HUDEP-2 (cell line): Measurements from ENCODE around the gene LRRC17.
"Not testable (repeated sequence)": the region's sequence is repeated elsewhere in the genome, so short reads cannot be mapped to it uniquely, and the experiment has no call there.

Source experiments
- DNase-seq, 76 experiments: peaks; one replicate each; lab custom pipeline; 2025; ENCODE audit not compliant: unreplicated experiment in 76 of 76; lab: John Stamatoyannopoulos, UW

Gene LRRC17

DNA sequence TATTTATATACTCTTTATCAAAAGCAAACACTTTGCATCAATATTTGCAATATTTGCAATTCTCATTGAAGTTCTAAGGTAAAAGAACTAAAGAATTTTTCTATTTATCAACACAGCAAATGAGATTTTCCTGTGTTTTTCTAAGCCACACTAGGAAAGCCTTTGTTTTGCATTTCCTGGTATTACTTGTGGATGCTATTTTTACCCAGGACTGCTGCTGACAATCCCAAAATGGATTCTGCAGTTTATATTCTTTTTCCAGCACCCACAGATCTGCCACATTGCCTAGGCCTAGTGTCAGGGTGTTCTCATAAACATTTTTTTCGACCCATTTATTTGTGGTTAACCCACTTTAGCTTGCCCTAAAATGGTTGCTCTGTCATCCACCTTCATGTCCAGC lies 25.9 kb downstream of the LRRC17 start:
- no peak for DNase-seq

DNA sequence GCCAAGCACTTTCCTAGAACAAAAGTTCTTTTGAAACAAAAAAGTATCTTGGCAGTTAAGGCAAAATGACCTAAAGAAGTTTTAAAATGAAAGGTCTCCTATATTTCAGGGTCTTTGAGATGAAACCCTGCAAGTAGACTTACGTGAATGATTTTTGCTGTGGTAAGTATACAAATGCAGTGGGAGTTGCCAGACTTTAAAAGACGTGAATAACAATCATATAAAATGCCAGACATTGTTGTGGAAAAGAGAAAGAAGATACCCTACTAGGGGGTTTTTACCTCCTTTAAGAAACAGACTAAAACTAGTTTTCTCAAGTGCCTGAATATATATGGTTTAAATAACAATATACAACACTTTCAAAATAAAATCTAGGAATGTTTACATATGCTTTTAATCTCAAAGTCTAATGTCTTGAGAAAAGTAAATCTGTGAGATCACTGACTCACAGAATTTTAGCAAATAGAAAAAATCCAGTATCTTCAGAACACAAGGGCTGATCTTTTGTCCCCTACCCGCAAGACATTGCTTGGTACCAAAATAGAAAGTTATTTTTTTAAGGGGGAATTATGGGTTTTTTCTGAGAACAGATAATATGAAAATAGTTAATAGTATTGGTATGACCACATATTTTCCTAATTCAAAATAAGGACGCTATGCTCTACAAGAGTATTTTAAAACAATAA lies 29.5 kb downstream of the LRRC17 start:
- DNase-seq = no peak

DNA sequence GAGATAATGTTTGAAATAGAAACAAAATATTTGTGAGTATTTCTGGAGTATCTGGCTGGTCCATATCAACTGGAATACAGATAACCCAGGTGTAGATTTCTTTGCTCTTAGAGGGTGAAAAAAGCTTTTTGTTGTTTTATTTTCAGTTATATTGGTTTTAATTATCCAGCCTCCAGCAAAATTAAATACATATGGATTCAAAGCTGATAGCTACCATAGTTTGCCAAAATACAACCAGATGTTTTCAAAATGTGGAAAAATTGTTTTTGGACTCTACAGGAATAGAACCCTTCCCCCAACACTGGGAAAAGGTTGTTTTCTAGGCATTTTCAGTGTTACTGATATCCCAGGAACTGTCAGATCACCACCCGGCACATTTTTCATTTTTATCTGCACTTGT lies 30.1 kb downstream of the LRRC17 start:
- no peak for DNase-seq

DNA sequence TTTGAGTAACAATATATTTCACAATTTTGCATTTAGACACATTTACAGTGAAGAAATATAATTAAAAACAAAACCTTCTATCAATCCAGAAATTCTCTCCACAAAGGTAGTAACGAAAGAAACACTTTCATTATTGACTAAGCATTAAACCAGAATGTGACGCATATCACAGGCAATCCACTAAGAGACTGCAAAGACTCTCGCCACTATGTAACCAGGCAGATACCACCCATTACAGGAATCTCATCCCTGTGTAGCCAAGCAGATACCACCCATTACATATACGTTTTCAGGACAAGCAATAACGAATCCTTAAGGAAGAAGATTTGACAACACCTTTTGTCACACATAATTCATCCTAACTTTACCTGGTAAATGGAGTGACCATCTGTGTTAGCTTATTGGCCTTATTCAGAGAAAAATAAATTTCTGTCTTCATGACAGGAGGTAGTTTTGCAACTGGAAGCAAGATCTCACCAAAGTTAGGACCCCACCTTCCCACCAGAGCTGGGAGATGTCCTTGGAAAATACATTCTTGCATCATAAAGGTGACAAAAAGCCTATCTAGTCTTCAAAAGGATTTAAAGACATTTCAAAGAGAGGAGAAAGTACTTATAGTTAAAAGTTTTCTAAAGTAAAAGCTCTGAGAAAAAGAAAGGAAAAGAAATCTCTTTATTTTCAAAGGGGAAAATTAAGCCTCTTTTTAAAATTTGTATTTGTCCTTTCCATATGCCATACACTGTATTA lies 30.8 kb downstream of the LRRC17 start:
- no peak for DNase-seq

DNA sequence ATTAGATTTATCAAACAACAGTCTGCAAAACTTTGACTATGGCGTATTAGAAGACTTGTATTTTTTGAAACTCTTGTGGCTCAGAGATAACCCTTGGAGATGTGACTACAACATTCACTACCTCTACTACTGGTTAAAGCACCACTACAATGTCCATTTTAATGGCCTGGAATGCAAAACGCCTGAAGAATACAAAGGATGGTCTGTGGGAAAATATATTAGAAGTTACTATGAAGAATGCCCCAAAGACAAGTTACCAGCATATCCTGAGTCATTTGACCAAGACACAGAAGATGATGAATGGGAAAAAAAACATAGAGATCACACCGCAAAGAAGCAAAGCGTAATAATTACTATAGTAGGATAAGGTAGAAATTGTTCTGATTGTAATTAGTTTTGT lies 31.4 kb downstream of the LRRC17 start:
- DNase-seq = no peak

DNA sequence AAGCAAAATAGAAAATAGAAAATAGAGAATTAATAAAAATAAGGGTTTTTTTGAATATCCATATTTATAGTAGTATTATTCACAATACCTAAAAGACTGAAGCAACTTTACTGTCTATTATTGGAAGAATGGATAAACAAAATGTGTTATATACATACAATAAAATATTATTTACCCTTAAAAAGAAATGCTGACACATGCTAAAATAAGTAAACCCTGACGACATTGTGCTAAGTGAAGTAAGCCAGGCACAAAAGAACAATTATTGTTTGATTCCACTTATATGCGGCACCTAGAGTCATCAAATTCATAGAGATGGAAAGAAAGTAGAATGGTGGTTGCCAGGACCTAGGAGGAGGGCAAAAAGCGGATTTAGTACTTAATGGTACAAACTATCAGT lies 39.0 kb downstream of the LRRC17 start:
- no peak for DNase-seq

DNA sequence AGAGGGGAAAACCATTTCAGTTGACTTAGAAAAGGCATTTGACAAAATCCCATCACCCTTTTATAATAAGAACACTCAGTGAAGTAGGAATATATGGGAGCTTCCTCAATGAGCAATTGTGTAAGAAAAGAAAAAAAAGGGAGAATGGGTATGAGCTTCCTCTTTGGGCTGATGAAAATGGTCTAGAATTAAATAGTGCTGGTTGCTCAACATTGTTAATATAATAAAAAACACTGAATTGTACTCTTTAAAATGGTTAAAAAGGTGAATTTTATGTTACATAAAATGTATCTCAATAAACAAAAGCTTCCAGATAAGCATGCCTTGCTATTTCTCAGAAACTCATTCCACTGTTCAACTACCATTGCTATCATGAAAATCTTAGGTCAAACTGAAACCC lies 40.6 kb downstream of the LRRC17 start:
- no peak for DNase-seq

DNA sequence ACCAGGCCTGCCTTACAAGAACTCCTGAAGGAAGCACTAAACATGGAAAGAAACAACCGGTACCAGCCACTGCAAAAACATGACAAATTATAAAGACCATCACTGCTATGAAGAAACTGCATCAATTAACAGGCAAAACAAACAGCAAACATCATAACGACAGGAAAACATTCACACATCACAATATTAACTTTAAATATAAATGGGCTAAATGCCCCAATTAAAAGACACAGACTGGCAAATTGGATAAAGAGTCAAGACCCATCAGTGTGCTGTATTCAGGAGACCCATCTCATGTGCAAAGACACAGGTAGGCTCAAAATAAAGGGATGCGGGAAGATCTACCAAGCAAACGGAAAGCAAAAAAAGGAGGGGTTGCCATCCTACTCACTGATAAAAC lies 41.6 kb downstream of the LRRC17 start:
- not testable (repeated sequence) for DNase-seq

DNA sequence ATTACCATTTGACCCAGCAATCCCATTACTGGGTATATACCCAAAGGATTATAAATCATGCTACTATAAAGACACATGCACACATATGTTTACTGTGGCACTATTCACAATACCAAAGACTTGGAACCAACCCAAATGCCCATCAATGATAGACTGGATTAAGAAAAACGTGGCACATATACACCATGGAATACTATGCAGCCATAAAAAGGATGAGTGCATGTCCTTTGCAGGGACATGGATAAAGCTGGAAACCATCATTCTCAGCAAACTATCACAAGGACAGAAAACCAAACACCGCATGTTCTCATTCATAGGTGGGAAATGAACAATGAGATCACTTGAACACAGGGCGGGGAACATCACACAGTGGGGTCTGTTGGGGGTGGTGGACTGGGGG lies 45.2 kb downstream of the LRRC17 start:
- DNase-seq = not testable (repeated sequence)

DNA sequence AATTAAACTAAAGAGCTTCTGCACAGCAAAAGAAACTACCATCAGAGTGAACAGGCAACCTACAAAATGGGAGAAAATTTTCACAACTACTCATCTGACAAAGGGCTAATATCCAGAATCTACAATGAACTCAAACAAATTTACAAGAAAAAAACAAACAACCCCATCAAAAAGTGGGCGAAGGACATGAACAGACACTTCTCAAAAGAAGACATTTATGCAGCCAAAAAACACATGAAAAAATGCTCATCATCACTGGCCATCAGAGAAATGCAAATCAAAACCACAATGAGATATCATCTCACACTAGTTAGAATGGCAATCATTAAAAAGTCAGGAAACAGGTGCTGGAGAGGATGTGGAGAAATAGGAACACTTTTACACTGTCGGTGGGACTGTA lies 49.2 kb downstream of the LRRC17 start:
- DNase-seq = not testable (repeated sequence)

DNA sequence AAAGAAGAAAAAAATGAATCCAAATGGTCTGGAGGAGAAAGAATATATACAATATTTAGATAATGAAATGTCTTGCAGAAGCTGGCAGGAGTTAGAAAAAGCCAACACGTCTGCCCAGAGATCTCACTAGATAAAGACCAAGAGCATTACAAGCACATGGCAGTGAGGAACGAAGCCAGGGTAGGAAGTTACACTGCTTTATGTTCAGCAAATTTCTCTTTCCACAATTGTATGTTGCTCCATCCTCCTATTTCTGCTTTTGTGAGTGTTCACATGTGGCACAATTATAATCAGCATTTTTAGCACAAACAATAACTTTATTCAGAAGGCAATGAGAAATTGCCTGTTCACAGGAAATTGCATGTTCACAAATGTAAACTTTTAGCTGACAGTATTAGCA lies 53.7 kb downstream of the LRRC17 start:
- no peak for DNase-seq

DNA sequence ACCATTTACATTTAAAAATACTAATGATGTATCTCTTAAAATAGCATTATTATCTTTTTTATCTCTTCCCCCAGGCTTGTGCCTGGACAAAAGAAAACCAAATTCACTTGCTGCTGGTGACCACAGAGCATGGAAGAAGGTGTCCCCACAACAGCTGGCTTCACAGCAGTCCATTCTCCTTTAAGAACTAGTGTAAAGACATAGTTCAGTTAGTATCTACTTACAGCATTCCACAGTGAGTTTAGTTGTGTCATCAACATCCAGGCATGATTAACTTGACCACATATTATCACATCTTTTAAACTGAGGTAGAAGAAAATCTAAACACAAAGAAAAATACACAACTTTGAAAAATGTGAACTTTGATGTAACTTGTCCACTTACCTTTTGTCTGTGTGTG lies 55.0 kb downstream of the LRRC17 start:
- DNase-seq = no peak

DNA sequence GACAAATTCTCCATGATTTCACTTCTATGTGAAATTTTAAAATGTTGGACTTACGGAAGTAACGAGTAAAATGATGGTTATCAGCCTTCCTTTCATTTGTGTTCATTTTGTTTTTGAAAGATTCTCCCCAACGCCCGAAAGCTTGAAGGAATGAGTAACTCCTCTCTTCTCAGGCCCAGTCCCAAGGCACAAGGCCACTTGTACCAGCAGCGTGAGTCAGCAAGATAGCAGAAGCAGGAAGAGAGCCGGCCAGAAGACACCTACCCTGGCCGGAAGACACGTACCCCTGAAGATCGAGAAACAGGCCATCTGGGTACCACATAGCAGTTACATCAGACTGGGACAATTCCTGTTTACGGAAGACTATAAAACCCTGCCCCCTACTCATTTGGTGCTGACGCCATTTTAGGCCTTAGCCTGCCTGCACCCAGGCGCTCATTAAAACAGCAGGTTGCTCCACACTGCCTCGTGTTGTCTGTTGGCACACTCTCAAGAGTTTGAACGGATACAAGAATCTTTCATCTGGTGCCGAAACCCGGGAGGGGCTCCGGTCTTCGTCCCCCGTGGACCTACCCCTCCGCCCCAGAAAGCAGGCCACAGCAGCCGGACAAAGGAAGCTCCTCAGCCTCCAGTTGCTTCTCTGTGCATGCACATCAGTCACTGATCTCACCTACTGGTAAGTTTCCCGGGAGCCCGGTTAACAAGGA lies 60.4 kb downstream of the LRRC17 start:
- peak in 2 of 76 experiments; percentile 8 to 19 for DNase-seq

DNA sequence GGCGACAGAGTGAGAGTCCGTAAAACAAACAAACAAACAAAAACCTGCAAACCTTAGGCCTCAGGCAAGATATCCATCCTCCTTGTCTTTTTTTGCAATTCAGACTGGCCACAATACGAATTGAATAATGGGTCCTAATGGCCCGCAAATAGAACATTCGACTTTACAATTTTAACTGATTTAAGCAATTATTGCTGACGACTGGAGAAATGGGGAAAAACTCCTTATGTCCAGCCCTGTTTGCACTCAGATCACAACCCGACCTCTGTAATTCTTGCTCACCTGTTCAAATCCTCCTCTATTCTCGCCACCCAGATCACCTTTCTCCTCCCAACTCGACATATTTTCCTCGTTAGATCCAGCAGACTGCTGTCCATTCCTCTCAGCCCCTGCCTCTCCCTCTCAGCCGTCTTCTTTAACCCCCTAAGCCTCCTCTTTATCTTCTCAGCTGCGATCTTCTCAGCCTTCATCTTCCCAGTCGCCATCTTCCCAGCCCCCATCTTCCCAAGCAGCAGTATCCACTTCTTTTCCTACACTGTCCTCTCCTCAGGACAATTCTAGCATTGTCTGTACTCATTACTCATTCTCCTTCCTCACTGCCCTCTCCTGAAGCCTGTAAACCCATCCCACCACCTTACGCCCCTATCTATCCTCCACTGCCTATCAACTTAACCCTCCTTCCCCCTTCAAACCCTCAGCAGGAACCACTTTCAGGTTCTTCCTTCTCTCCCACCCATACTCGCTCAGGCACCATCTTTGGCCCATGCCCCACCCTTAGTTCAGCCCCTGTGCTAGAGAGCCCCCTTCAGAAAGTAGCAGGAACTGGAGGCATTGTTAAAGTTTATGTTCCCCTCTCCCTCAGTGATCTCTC lies 61.8 kb downstream of the LRRC17 start:
- peak in 1 of 76 experiments; percentile 3 for DNase-seq

DNA sequence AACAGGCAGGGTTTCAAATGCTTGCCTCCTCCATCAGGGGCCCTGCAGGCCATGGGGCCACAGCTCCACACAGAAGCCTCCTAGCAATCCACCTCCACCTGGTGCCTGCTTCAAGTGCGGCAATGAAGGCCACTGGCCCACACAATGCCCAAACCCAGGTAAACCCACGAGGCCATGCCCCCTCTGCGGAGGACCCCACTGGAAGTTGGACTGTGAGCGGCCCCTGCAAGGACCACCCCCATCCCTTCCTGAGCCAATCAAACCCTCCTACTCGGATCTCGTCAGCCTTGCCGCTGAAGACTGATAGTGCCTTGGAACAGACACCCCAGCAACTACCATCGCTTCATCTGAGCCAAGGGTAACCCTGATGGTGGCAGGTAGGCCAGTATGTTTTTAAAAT lies 63.1 kb downstream of the LRRC17 start:
- no peak for DNase-seq

DNA sequence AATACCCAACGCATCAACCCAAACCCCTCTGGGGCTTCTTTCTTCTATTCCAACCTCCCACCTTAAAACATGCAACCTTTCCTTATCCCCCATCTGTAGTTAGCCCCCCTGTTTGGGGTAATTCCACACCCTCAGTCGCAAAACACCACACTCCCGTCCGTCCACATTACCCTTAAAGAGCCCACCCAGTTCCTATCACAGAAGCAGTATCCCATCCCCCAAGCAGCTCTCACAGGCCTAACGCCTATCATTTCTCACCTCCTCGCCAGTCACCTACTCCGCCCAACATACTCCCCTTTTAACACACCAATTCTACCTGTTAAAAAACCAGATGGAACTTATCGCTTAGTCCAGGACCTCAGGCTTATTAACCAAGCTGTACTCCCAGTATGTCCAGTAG lies 63.7 kb downstream of the LRRC17 start:
- no peak for DNase-seq

DNA sequence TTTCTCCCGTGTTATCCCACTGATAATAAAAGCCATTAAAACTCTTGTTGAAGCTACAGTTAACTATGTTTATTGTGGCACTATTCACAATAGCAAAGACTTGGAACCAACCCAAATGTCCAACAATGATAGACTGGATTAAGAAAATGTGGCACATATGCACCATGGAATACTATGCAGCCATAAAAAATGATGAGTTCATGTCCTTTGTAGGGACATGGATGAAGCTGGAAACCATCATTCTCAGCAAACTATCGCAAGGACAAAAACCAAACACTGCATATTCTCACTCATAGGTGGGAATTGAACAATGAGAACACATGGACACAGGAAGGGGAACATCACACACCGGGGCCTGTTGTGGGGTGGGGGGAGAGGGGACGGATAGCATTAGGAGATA lies 64.8 kb downstream of the LRRC17 start:
- not testable (repeated sequence) for DNase-seq

DNA sequence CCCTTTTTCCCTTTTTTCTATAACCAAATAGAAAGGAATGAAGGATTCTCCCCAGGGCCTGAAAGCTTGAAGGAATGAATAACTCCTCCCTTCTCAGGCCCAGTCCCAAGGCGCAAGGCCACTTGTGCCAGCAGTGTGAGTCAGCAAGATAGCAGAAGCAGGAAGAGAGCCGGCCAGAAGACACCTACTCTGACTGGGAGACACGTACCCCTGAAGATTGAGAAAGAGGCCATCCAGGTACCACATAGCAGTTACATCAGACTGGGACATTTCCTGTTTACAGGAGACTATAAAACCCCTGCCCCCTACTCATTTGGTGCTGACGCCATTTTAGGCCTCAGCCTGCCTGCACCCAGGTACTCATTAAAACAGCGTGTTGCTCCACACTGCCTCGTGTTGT lies 65.5 kb downstream of the LRRC17 start:
- DNase-seq = peak in 56 of 76 experiments; percentile 2 to 69 (median 38)

DNA sequence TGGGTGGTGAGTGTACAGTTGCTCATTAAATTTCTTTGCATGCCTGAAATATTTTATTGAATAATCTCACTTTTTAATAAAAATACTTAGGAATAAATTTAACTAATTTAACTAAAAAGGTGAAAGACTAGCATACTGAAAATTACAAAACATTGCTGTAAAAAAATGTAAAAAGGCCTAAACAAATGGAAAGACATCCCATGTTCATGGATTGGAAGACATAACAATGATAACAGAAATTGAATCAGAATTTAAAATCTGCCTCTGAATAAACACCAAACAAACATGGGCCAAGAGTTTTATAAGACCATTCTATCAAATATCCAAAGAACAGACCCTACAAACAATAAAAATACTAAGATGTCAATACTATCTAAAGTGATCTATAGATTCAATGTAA lies 66.9 kb downstream of the LRRC17 start:
- DNase-seq = no peak

DNA sequence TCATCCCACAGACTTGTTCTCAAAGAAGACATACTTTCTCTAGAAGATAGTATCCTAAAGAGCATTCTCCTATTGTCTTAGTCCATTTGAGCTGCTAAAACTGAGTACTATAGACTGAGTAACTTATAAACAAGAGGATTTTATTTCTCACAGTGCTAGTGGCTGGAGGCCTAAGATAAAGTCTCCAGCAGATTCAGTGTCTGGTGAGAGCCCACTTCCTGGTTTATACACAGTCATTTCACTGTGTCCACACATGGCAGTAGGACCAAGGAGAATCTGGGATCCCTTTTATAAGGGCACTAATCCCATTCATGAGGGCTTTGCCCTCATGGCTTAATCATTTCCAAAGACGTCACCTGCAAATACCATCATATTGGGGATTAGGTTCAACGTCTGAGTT lies 68.7 kb downstream of the LRRC17 start:
- no peak for DNase-seq

DNA sequence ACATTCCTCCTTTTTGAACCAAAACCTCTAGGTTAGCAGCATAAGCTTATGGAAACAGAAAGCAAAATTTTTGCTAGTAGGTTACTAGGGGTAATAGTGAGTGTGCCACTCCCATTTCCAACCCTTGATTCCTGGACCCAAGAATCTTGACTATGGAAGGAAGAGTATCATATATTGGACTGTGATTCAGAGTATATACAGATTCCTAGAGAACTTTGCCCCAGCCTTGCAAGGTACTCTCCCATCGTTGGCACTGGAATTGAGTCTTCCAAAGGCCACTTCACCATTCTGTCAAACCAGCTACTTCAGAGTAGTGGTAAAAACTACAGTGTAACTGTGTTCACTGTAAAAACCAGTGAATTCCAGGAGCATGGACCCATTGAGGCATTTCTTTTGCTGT lies 69.4 kb downstream of the LRRC17 start:
- no peak for DNase-seq
